Effector CD4-positive, alpha-beta T cell (primary cell): ENCODE results near the gene RECQL.
"Not testable (repeated sequence)": the region's sequence is repeated elsewhere in the genome, so short reads cannot be mapped to it uniquely, and the experiment has no call there.

Source experiments
- DNase-seq: peaks from one replicate; pipeline ENCODE4 v3.0.0-alpha.2; 2020

Gene RECQL

GRCh38 chr12:21502872-21503271 lies 1.4 kb upstream of the RECQL start:
- no peak for DNase-seq

GRCh38 chr12:21502164-21502496 lies 695 bp upstream of the RECQL start:
- no peak for DNase-seq

GRCh38 chr12:21500786-21501257 lies 613 bp downstream of the RECQL start:
- no peak for DNase-seq

GRCh38 chr12:21499765-21500164 lies 1.7 kb downstream of the RECQL start:
- DNase-seq = no peak

DNA sequence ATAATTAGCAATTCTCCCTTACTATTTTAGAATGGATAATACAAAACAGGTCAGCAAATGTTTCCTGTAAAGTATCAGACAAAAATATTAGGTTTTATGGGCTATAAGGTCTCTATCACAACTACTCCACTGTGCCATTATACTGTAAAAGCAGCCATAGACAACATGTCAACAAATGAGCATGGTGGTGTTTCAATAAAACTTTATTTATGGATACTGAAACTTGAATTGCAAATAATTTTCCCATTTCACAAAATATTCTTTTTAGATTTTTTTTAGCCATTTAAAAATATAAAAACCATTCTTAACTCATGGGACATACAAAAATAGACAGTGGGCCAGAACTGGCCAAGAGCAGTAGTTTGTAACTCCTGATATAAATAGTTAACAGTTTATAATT lies 15.4 kb downstream of the RECQL start:
- DNase-seq = no peak

GRCh38 chr12:21483531-21483930 lies 17.9 kb downstream of the RECQL start:
- no peak for DNase-seq

DNA sequence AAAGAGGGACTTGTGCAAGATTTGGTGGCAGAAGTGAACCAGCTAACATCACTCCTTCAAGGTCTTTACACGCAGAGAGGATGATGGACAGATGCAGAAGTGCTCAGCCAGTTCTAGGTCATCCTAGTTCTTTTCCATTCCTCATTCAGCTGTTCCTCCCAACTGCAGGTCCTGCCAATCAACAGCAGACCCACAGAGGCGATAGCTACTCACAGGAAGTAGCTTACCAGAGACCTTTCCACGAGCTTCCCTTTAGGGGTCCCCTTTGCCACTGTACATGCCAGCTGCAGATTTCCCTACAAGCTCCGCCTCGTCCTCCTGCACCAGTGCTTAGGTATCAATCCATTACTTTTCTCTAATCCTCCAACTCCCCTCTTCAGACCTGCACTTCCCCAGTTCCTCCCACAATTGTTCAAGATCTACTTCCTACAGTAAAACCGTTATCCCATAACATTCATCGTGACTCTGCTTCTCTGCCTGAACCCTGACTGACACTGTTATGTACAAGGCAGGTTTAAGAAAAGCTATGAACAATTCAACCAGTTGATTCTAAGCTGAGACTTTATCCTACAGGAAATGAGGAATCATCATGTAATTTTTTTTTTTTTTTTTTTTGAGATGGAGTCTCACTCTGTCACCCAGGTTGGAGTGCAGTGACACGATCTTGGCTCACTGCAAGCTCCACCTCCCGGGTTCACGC lies 22.5 kb downstream of the RECQL start:
- DNase-seq = no peak

DNA sequence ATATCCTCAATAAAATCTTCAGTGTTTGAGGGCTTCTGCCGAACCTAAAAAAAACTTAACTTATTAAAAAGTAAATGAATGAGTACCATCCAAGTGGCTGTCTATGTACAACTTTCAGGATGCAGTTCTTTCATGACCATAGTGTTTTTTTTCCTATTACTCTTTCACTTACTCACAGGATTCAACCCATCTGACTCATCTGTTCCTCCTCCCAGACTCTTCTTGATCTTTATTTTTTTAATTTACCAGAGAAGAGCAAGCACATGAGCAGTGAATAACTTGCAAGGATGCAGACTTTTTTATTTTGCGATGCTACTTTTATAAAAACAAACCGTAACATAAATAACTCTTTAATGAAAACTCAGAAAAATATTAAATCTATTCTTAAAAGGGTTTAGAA lies 24.5 kb downstream of the RECQL start:
- no peak for DNase-seq

- no peak for DNase-seq
Observed at GRCh38 chr12:21475552-21475951, 25.9 kb downstream of the RECQL start.

GRCh38 chr12:21472197-21472823 lies 29.1 kb downstream of the RECQL start:
- no peak for DNase-seq

DNA sequence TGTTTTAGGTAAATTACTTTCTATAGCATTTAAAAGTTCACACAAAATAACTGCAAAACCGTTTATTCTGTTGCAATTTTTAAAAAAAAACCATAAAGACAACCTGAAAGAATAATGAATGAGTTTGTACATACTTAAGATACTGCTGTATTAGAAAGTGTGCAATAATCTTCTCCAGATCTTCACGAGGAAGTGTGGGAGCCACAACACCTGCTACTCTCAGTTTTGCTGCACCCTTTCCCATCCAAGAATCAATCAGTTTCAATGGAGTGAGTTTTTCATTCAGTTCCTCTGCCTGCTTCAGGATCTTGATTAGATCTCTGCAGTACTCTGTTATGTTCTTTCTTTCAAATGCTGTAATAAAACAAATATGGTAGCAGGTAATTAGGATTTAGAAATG lies 30.1 kb downstream of the RECQL start:
- DNase-seq = no peak

- DNase-seq = not testable (repeated sequence)
Observed at GRCh38 chr12:21467334-21467733, 34.1 kb downstream of the RECQL start.

GRCh38 chr12:21459474-21459873 lies 42.0 kb downstream of the RECQL start:
- DNase-seq = no peak

DNA sequence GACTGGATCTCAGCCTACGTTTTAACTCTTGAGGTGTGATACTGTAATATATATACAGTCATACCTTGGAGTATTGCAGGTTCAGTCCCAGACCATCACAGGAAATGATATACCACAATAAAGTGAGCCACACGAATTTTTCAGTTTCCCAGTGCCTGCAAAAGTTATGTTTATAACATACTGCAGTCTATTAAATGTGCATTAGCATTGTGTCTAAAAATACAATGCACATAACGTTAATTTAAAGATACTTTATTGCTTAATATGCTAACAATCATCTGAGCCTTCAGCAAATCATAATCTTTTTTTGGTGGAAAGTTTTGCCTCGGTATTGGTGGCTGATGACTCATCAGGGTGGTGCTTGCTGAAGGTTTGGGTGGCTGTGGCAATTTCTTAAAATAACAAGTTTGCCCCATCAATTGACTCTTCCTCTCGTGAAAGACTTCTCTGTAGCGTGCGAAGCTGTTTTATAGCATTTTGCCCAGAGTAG lies 45.1 kb downstream of the RECQL start:
- peak; percentile 11 for DNase-seq

GRCh38 chr12:21453312-21453852 lies 48.1 kb downstream of the RECQL start:
- DNase-seq = no peak

GRCh38 chr12:21451529-21451928 lies 49.9 kb downstream of the RECQL start:
- DNase-seq = no peak

DNA sequence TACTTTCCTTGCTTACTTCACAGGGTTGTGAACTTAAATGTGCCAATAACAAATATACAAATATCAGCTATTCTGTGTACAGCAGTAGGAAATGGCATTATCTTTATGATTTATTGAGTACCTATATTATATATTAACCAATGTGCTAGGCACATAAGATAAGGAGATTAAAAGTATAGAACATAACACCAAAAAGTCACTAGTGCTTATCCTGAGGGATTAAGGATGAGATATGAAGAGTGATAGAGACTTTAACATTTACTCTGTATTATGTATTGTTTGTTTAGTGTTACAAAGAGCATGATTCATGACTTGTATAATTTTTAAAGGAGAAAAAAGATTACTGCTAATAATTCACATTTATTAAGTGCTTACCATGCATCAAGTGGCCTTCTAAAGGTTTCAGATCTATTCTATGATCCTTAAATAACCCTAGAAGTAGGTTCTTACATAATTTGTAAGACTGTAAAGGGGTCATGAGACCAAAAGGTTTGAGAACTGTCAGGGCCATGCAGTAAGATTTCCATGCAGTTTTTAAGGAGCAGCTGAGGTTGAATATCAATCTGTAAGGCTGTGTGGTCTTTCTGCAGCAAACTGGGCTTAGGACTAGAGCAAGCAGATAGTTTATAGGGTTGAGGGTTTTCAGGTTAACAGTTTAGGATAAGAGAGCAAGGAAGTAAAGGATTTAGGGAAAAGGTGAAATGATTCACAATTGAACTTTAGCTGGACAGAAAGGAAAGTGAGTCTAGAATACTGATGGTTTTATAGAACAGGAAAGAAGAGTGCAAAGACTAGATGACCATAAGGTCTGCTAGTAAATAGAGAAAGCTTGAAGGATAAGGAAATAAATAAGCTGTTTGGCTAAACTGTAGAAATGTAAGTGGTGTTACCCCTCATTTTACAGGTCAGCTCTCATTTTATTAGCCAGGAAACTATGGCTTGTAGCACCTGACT lies 57.0 kb downstream of the RECQL start:
- no peak for DNase-seq

- no peak for DNase-seq
Observed at GRCh38 chr12:21439347-21439746, 62.1 kb downstream of the RECQL start.

- no peak for DNase-seq
Observed at GRCh38 chr12:21438643-21439042, 62.8 kb downstream of the RECQL start.

DNA sequence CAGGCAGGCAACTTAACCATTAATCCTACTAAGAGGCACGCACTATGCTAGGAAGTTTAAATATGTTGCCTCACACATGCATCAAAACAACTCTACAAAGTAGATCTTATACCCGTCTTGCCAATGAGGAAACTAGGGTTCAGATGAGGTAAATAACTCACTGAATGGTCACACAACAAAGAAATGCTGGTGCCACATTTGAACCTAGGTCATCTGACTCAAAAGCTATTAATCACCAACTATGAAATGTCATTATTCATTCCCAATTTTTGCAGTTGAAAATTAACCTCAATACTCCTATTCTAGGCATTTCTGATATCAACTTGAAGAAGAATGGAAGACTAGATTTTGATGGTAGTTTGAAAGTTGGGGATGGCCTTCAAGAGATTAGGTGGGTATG lies 66.7 kb downstream of the RECQL start:
- no peak for DNase-seq

GRCh38 chr12:21433525-21433924 lies 67.9 kb downstream of the RECQL start:
- DNase-seq = no peak

GRCh38 chr12:21429994-21430393 lies 71.4 kb downstream of the RECQL start:
- no peak for DNase-seq

- no peak for DNase-seq
Observed at GRCh38 chr12:21428241-21428640, 73.2 kb downstream of the RECQL start.
